ENCODE results near the gene PHKA2.

PHKA2 gene

DNA sequence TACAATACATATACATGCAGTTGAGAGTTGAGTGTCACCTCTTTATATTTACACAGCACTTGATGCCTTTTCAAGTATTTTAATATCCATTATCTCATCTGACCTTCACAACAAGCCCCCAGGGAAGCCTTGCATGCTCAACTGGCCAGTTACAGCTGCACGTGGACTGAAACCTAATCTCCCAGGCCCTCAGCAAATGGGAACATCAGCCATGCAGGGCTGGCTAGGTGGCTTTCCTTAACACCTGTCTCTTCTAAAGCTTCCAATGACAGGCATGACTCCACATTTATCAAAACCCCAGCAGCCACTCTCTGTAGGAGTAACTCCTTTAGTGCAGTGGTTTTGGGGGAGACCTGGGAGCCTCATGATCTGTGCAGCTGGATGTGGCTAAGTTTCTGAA lies 56.4 kb downstream of the PHKA2 start:
- no peak for DNase-seq (ENCODE audit: low spot score)

GRCh38 chrX:18924507-18925088 lies 59.3 kb downstream of the PHKA2 start:
- no peak for DNase-seq (ENCODE audit: low spot score)

DNA sequence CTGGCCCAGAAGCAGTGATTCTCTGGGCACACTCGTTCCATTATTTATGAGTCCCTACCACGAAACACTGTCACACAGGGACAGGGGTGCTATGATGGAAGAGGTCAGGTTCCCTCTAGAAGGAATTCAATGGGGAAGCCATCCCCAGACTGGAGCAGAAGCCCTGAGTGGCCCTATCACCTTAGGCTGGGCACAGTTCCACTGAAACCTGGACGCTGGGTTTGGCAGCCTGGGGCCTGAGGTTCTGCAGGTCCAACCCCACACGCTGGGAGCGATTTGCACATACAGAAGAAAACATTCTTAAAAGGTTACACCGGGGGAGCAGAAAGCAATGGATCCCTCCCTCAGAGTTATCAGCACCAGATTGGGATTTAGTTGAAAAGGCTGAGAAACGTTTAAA lies 63.3 kb downstream of the PHKA2 start:
- DNase-seq (ENCODE audit: low spot score) = no peak

DNA sequence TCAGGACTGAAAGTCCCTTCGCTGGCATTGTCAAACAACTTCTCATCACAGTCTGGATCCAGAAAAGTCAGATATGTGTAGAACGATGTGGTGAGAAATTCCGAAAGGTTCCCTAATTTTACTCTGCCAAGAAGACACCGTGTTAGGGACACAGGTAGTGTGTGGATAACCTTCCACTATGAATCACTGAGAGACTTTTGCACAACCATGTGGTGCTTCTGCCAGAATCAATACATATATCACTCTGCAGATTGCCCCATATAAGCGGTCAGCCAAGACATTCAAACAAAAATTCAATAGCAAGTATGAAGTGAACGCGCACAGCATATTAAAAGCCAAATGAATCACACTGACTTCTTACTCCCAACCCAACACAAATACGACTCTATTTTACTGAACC lies 63.8 kb downstream of the PHKA2 start:
- DNase-seq (ENCODE audit: low spot score) = no peak

DNA sequence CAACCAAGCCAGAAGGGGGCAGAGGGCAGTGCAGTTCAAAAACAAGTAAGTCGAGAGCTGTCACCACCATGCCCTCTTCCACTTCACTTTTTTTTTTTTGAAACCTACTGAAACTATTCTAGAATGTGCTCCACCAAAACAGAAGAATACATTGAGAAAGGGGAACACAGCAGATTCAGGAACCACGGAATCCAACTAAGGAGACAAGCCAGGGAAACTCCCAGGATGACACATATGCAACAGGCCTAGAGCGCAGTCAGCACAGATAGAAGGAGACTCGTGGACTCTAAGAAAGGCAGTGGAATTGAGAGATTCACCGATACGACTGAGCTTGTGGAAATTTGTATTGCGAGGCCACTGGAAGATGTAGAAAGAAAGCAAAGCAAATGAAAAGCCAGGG lies 66.1 kb downstream of the PHKA2 start:
- DNase-seq (ENCODE audit: low spot score) = no peak

- DNase-seq (ENCODE audit: low spot score) = no peak
Observed at GRCh38 chrX:18906286-18906685, 77.6 kb downstream of the PHKA2 start.

DNA sequence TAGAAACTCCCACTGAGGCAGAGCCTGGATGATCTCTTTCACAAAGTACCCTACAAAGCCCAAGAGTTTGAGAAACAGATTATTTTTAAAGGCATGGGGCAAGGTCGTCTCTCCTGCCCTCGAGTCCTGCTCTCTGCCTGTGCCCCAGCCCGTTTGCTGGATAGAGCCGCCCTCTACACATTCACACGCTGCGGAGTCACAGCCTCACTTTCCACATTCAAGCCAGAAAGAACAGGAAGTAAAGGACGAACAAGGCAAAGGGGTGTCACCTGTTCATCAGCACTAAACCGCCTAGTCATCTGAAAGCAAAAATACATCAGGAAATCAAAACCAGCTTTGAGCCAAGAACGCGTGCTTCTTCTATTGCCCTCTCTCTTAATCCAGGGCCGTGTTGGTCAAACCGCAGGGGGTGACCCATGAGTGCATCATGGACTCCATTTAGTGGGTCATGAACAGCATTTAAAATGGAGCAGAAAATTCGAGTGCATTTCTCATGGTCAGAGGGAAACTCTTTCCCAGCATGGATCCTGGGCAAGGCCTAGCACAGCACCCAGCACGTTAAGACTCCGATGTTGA lies 83.4 kb downstream of the PHKA2 start:
- no peak for DNase-seq (ENCODE audit: low spot score)

GRCh38 chrX:18899796-18900380 lies 84.0 kb downstream of the PHKA2 start:
- DNase-seq (ENCODE audit: low spot score) = no peak

DNA sequence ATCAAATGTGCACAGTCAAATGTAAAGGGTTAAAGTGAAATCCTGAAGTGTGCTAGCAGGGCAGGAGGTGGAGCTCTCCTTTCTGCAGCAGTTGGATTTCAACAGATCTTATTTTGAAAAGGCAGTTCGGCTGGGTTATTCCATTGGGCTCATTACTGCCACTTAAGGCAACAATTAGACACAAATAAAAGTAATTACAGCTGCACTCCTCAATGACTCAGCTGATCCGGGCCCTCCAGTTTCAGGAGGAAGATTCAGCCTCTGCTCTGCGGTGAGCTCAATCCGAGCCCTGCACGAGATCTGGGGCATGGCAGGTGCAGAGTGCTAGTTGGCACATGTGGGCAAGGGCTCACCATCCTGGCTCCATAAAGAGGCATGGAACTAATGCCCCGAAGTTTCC lies 85.4 kb downstream of the PHKA2 start:
- DNase-seq (ENCODE audit: low spot score) = peak; percentile 33

DNA sequence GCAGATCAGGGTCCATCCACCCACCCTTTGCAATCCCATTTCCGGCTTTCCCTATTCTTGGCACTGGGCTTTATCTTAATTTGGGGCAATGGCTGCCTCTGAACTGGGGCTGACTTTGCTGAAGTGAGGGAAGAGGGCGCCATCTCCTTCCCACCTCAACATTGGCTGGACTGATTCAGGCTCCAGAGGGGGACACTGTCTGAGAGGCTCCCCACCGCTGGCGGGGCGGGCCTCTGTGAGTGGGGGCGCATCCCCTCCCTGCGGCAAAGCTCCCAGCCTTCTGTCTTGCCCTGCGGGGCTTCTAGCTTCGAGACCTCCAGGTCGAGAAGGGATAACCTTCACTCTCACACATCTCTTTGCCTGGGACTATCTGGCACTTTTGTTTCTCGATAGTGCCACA lies 85.8 kb downstream of the PHKA2 start:
- DNase-seq (ENCODE audit: low spot score) = no peak

- no peak for DNase-seq (ENCODE audit: low spot score)
Observed at GRCh38 chrX:18897611-18898010, 86.3 kb downstream of the PHKA2 start.

GRCh38 chrX:18896680-18897544 lies 87.0 kb downstream of the PHKA2 start:
- no peak for DNase-seq (ENCODE audit: low spot score)

- DNase-seq (ENCODE audit: low spot score) = no peak
Observed at GRCh38 chrX:18895189-18895951, 88.5 kb downstream of the PHKA2 start.

DNA sequence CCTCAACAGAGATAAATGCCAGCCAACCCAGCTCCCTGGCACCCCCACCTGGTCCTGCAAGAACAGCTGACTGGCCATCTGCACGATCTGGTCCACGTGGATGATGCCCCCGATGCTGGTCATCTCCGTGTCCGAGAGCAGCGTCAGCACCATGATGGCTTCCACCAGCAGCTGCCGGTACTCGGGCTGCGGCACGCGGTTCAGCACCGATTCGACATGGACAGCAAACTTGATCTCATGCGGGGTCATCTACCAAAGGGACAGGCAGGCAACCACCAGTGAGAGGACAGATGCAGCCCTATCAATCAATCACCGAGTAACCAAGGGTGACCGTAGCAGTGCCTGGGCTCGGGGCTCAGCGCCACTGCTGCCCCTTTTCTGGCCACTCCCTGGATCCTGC lies 89.8 kb downstream of the PHKA2 start:
- no peak for DNase-seq (ENCODE audit: low spot score)

DNA sequence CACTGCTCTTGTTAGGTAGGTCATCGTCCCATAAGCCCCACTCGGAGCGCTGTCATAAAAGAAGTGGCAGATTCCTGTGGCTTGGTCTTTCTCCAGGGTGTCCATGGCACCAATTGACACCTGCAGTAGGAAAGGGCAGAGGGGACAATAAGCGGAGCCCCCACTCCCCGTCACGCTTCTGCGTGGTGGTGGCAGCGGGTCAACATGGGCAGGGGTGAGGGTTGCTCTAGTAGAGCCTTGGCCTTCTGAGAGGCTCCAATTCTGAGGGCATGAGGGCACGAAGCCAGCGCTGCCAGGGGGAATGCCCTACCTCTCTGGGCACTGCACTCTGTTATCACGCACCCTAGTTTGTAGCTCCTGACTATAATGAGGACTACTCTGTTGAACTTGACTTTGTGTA lies 90.4 kb downstream of the PHKA2 start:
- DNase-seq (ENCODE audit: low spot score) = no peak

DNA sequence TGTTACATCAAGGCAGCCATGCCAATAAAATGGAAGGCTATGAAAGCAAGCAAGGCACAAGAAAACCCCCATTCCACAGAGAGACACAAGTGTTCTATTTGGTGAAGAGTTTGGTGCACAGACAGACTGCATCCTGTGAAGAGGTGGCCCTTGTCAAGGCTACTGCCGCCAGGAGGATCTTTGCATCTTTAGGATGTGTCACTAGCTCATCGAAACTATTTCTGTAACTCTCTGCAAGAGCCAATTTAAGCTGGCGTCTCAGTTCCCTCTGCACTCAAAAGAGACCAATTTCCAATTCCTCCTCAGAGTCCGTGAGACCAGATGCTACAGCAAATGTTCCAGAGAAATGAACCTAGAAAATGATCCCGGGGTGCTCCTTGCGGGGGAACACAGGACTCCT lies 91.0 kb downstream of the PHKA2 start:
- DNase-seq (ENCODE audit: low spot score) = no peak

GRCh38 chrX:18891548-18891945 lies 92.4 kb downstream of the PHKA2 start:
- no peak for DNase-seq (ENCODE audit: low spot score)

DNA sequence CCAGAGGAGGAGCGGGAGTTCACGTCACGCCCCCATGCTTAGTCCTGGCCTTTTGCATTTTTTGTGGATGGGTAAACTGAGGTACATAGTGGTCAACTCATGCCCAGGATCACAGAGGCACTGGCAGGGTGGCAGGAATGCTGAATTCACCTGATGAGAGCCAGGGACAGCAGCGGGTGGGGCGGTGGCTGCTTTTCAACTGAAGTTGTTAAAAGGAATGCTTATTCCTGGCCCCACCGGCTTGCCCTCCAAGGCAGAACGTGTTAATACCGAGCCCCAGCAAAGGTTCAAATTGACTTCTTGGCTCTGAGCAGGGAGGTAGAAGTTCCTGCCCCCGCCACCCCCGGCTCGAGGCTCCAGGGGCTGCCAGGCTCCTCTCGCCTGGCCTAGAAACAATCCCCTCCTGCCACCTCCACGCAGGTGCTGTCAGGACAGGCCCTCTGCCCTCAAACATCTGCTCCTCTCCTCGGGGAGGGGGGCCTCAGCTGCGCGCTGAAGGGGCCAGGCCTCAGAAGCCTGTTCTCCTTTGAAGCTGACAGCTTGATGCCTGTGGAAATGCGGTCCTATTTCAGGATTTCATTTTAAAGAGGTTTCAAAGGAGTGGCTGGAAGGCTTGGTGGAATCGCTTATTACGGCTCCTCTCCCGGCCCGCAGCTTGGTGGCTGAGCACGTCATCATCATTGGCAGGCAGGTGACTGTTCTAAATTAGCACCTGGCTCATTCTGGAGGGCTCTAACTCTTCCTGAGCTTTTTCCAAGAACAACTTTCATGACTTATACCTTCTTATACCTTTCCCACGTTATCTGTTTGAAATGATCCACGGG lies 93.0 kb downstream of the PHKA2 start:
- peak; percentile 28 for DNase-seq (ENCODE audit: low spot score)

- no peak for DNase-seq (ENCODE audit: low spot score)
Observed at GRCh38 chrX:18890049-18890381, 93.9 kb downstream of the PHKA2 start.

DNA sequence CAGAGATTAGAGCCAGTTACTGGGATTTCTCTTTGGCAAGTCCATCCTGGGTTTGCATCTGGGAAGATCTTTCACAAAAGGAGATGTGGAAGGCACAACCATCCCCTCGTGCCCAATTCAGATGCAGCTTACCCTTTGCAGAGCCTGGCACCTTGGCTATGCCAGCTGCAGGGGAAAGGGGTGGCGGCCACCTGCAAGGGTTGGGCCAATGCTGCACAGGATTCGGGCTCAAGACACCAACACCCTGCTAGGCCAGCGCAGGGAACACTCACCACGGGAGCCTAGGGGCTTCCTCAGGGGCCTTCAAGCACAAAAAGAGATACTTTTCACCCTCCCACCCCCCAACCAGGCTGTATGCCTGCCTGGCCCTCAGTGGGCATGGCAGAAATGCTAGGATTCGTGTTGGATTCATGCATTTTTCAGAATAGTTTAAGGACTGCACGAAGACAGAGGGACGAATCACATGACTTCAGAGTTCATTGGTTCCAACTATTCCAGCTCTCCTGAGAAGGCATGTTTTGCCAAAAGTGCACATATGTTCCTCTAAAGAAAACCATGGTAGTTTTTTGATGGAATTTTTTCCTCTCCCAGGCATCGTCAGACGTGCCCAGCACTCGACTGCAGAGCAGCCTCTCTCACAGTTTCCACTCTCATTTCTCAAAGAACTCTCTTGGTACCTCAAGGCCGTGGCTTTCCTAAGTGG lies 94.4 kb downstream of the PHKA2 start:
- no peak for DNase-seq (ENCODE audit: low spot score)

GRCh38 chrX:18888281-18888680 lies 95.6 kb downstream of the PHKA2 start:
- DNase-seq (ENCODE audit: low spot score) = no peak
